SK-N-SH treated with all-trans-retinoic acid at 6 μM for 48 hours (cell line): Measurements from ENCODE around the gene CILP2.

ENCODE experiments used
- ARNTL ChIP-seq: fragments of 450-650 bp; formaldehyde crosslinking; IDR thresholded peaks from 2 replicates; pipeline ENCODE4 v1.5.0; 2020; ENCODE audit warnings: low read depth, mild to moderate bottlenecking, moderate library complexity, borderline replicate concordance
- BACH2 ChIP-seq: fragments of 250-450 bp; sonication (Bioruptor Pico); IDR thresholded peaks from 2 replicates; pipeline ENCODE4 v1.9.0; 2021; ENCODE audit warnings: mild to moderate bottlenecking, borderline replicate concordance
- CREB5 ChIP-seq: fragments of 250-450 bp; sonication (Bioruptor Pico); IDR thresholded peaks from 2 replicates; pipeline ENCODE4 v1.5.1; 2020; ENCODE audit warnings: low read depth, mild to moderate bottlenecking, moderate library complexity
- CSRNP3 ChIP-seq: fragments of 250-450 bp; sonication (Bioruptor Pico); IDR thresholded peaks from 2 replicates; pipeline ENCODE4 v1.5.1; 2021; ENCODE audit warnings: mild to moderate bottlenecking, moderate library complexity
- ESRRG ChIP-seq: fragments of 250-450 bp; sonication (Bioruptor Pico); IDR thresholded peaks from 2 replicates; pipeline ENCODE4 v1.6.1; 2021; ENCODE audit warnings: mild to moderate bottlenecking
- GLIS3 ChIP-seq: fragments of 250-450 bp; sonication (Bioruptor Pico); IDR thresholded peaks from 2 replicates; pipeline ENCODE4 v1.5.0; 2020; ENCODE audit warnings: mild to moderate bottlenecking, moderate library complexity
- ISL1 ChIP-seq: fragments of 250-450 bp; sonication (Bioruptor Pico); IDR thresholded peaks from 2 replicates; pipeline ENCODE4 v2.1.2; 2022; ENCODE audit warnings: mild to moderate bottlenecking, moderate library complexity
- OSR1 ChIP-seq: fragments of 250-450 bp; sonication (Bioruptor Pico); IDR thresholded peaks from 2 replicates; pipeline ENCODE4 v1.8.0; 2022; ENCODE audit warnings: moderate library complexity, mild to moderate bottlenecking, inconsistent platforms
- POU6F1 ChIP-seq: fragments of 250-450 bp; sonication (Bioruptor Pico); IDR thresholded peaks from 2 replicates; pipeline ENCODE4 v1.8.0; 2021; ENCODE audit warnings: low read depth, mild to moderate bottlenecking, moderate library complexity, borderline replicate concordance
- PPARA ChIP-seq: fragments of 250-450 bp; sonication (Bioruptor Pico); IDR thresholded peaks from 2 replicates; pipeline ENCODE4 v1.5.0; 2020; ENCODE audit warnings: mild to moderate bottlenecking, borderline replicate concordance
- RARB ChIP-seq: fragments of 250-450 bp; sonication (Bioruptor Pico); IDR thresholded peaks from 2 replicates; pipeline ENCODE4 v1.8.0; 2021; ENCODE audit warnings: mild to moderate bottlenecking, moderate library complexity
- SNAI2 ChIP-seq: fragments of 250-450 bp; sonication (Bioruptor Pico); IDR thresholded peaks from 2 replicates; pipeline ENCODE4 v1.5.0; 2020; ENCODE audit warnings: mild to moderate bottlenecking, moderate library complexity
- ZNF565 ChIP-seq: fragments of 450-650 bp; formaldehyde crosslinking; conservative IDR thresholded peaks from 2 replicates; pipeline ENCODE4 v1.5.0; 2020; ENCODE audit warnings: low read depth, mild to moderate bottlenecking, moderate library complexity
- TF ChIP-seq, protein P1 (sequence below): fragments of 250-450 bp; sonication (Bioruptor Pico); IDR thresholded peaks from 2 replicates; pipeline ENCODE4 v1.8.0; 2020; ENCODE audit warnings: mild to moderate bottlenecking, moderate library complexity, borderline replicate concordance

DNA sequence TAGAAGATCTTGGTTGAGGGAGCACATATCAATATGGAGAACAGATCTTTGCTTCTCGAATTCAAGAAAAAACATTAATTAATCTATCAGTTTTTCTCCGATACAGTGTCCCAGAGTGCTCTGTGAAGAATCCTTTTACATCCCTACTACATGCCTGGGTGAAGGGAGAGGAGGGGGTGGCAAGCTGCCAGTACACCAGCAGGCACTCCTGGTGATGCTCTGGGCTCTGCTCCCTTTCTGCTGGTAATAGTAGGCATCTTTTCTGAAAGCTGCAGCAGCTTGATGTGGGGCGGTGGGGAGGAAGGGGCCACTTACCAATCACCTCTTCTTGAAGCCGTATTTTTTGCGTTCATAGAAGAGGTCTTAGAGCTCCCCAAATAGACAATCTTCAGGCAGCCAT, 49.7 kb downstream of the CILP2 start:
- TF ChIP-seq ESRRG (CRISPR knock-in tag) (no peak), OSR1 (no peak), RARB (CRISPR knock-in tag) (no peak), ISL1 (CRISPR knock-in tag) (no peak), CSRNP3 (CRISPR knock-in tag) (no peak), ZNF565 (CRISPR knock-in tag) (no peak), ARNTL (CRISPR knock-in tag) (no peak), POU6F1 (CRISPR knock-in tag) (no peak), CREB5 (CRISPR knock-in tag) (no peak), PPARA (CRISPR knock-in tag) (no peak), BACH2 (CRISPR knock-in tag) (no peak), GLIS3 (no peak), SNAI2 (CRISPR knock-in tag) (no peak)
- TF ChIP-seq, protein P1, sequence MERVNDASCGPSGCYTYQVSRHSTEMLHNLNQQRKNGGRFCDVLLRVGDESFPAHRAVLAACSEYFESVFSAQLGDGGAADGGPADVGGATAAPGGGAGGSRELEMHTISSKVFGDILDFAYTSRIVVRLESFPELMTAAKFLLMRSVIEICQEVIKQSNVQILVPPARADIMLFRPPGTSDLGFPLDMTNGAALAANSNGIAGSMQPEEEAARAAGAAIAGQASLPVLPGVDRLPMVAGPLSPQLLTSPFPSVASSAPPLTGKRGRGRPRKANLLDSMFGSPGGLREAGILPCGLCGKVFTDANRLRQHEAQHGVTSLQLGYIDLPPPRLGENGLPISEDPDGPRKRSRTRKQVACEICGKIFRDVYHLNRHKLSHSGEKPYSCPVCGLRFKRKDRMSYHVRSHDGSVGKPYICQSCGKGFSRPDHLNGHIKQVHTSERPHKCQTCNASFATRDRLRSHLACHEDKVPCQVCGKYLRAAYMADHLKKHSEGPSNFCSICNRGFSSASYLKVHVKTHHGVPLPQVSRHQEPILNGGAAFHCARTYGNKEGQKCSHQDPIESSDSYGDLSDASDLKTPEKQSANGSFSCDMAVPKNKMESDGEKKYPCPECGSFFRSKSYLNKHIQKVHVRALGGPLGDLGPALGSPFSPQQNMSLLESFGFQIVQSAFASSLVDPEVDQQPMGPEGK (CRISPR knock-in tag): no peak
